Measurements from ENCODE around the gene NMUR1.

NMUR1 gene

DNA sequence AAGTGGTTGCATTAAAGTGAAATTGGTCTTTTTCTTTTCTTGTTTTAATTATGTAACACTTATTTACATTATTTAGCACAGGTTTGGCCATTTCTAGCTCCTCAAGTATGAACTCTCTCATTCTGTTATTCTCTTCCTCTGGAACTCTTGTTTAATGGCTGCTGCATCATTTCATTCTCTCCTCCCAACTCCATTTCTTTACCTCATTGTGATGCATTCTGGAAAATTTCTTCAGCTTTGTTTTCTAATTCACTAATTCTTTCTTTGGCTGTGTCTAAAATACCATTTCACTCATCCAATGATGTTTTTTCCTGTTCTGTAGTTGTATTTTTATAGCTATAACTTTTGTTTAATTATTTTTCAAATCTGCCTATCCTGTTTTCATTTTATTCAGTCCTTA is 22.5 kb upstream of the NMUR1 start:
- no peak for DNase-seq (ENCODE audit: low read depth)

DNA sequence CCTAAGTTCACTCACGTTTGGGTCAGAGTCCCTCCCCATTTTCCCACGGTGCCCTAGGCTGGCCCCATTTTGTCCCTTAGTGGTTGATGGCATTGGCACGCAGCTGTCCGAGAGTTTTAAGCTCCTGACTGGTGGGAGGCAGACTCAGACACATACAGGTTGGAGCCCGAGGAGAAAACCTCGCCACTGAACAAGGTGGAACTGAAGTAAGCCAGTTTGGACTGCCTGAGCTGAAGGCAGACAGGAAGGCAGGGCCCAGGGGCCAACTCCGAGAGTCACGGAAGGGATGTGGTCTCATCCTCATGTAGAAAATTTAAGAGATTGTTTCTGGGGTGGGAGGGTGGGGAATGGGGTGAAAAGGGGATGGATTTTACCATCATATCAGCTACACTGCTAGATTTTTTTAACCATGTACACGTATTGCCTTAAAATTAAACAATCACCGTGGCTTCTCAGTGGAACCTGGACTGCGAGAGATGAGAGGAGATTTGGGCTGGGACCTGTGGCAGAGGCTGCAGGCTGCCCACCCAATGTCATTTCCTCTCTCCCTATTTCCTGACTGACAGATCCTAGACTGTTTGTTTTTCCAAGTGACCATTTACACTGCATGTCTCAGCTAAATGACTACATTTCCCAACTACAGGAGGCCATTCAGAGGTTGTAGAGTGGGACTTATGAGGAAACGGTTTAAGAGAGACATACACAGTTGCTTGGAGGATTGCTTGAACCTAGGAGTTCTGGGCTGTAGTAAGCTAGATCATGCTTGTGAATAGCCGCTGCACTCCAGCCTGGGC is 19.4 kb upstream of the NMUR1 start:
- no peak for DNase-seq (ENCODE audit: low read depth)

GRCh38 chr2:231548752-231549151 is 18.5 kb upstream of the NMUR1 start:
- no peak for DNase-seq (ENCODE audit: low read depth)

- DNase-seq (ENCODE audit: low read depth), result no peak
Measured at GRCh38 chr2:231547315-231548110, 17.3 kb upstream of the NMUR1 start.

DNA sequence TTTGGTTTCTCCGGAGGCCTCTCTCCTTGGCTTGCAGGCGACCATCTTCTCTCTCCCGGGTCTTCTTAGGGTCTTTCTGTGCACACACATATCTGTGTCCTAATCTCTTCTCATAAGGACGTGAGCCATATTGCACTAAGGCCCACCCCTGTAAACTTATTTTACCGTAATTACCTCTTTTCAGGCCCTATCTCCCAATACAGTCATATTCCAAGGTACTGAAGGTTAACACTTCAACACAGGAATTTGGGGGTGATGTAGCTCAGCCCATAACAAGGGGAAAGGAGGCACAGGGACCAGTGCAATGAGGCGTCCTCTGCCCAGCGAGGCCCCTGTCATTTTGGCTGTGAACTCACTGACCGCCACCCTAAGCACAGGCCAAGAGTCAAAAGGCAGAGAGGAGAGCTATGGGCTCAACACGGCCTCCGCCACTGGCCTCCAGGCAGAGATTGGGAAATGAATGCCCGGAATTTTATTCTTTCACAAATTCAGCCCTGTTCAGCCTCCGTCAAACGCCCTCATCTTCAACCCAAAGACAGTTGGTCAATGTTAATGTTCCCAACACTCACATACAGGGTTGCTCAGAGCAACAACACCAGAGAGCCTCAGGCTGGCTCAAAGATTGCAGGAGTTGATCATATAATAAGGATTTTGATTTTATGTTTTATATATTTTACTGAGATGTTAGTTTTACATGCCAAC is 15.9 kb upstream of the NMUR1 start:
- no peak for DNase-seq (ENCODE audit: low read depth)

DNA sequence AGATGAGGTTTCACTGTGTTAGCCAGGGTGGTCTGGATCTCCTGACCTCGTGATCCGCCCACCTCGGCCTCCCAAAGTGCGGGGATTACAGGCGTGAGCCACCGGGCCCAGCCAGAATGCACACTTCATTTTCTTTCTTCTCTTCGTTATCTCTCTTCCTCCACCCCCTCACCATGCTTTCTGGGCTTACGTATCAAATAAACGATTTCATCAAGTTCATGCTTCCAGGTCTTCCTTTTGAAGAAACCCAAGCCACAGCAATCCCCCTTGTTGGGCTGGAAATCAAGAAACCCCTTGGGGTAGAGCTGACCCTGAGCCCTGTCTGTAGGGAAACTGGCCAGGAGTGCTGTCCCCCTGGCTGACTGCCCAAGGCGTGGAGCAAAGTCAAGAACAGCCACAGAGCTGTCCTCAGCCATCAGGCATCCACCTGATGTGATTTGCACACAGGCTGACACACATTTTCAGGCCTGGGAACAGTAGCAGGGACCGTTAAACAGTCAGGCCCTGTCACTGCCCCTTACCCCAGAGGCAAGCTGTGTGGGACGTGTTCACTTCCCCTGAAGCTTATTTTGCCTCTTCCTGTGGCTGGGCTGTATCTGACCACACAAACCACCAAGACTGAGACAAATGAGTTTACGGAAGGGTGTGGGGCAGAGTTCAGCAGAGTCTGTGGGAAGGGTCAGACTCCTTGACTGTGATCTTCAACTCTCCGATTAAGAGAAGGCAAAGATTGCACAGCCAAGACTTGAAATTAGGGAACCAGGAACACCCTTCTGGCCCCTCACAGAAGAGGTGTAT is 15.1 kb upstream of the NMUR1 start:
- DNase-seq (ENCODE audit: low read depth), result no peak

- DNase-seq (ENCODE audit: low read depth), result no peak
Measured at GRCh38 chr2:231542136-231542535, 11.9 kb upstream of the NMUR1 start.

- no peak for DNase-seq (ENCODE audit: low read depth)
Measured at GRCh38 chr2:231541645-231542044, 11.4 kb upstream of the NMUR1 start.

DNA sequence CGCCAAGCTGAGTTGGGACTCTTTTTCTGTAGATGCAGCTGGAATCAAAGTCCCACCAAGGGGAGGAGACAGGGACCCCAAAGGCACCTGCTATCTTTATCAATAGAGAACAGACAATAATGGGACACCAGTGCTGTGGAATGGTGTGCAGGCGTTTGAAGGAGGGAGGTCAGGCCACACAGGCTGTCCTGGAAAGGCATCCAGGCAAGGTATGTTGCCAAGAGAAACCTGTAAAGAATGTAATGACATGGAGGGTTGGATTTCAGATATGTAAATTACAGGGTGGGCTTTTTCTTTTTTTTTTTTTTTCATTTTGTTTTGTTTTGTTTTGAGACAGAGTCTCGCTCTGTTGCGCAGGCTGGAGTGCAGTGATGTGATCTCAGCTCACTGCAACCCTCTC is 9.7 kb upstream of the NMUR1 start:
- no peak for DNase-seq (ENCODE audit: low read depth)

DNA sequence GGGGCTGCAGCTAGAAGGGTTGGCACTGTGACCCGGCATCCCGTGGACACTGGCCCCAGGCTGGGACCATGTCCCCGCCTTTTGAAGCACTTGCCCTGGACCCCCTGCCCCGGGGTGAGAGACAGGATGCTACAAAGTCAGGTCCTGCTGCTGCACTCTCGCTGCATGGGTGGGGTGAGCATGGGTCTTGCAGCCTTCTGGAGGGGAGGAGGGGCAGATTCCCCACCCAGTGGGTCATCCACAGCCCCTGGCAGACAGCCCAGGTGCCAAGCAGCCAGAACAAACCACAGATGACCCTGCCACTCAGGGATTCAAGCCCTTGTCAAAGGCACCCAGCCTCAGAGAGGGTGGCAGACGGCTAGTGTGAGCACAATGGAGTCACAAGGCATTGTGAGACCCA is 5.7 kb upstream of the NMUR1 start:
- no peak for DNase-seq (ENCODE audit: low read depth)

DNA sequence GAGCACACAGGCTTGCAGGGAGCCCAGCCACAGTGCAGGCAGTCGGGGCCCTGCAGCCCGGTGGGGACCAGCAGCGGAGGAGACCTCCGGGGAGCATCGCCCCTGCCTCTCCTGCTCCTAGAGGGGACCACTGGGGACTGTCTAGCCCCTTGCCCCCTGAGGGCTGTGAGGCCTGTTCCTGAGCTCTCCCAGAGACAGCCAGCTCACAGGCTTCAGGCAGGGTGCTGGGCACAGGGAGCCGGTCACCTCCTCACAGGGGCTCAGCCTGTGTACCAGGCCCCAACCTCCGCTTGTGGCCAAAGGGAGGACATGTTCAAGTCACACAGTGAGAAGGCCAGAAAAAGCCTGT is 3.5 kb upstream of the NMUR1 start:
- no peak for DNase-seq (ENCODE audit: low read depth)

GRCh38 chr2:231533086-231533776 is 3.0 kb upstream of the NMUR1 start:
- no peak for DNase-seq (ENCODE audit: low read depth)

GRCh38 chr2:231532756-231533035 is 2.5 kb upstream of the NMUR1 start:
- DNase-seq (ENCODE audit: low read depth), result no peak

DNA sequence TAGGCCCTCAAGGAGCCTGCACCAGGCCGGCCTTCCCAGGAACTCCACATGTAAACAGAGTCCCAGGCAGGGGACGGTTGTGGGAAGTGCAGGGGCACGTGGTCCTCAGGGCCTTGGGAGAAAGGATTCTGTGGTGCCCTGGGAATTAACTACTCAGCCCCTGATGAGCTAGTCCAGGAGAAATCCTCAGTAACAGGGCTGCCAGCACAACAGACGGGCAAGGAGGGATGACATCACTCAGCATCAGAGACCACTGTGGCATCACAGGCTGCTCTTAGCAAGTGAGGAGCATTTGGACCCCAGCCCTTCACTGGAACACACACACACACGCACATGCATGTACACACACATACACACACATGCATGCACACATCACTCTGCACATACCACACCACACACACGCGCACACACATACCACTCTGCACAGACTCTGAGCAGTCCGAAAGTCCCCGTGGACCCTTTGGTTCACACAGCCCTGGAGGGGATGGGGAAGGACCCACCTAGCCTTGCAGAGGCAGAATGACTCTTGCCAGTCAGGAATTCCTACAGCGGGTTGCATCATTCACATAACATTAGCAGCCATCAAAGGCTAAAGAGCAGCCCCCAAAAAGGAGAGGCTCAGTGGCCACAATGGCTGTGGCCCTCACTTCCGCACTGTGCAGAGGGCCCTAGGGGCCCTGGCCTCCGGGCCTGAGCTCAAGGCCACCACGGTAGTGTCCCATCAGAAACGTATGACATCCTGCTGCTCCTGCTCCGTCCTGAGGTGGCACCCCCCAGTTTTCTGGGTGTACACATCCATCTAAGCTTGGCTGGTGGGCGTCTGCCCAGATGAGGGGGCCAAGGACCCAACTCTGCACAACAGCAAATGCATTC is 1.9 kb upstream of the NMUR1 start:
- no peak for DNase-seq (ENCODE audit: low read depth)

GRCh38 chr2:231531466-231531865 is 1.2 kb upstream of the NMUR1 start:
- no peak for DNase-seq (ENCODE audit: low read depth)

DNA sequence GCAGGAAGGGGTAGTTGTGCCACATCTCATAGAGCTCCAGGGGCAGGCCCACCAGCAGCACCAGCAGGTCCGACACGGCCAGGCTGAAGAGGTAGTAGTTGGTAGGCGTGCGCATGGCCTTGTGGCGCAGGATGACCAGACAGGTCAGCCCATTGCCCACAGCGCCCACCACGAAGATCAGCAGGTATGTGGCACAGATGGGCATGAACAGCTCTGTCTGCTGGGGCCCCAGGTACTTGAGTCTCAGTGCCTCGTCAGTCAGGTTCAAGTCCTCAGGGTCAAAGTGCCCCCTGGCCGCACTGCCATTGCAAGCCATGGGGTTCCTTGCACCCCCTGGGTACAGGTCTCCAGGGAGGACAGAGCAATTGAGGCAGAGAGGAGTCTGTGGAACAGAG is 1.6 kb downstream of the NMUR1 start:
- DNase-seq (ENCODE audit: low read depth), result no peak

DNA sequence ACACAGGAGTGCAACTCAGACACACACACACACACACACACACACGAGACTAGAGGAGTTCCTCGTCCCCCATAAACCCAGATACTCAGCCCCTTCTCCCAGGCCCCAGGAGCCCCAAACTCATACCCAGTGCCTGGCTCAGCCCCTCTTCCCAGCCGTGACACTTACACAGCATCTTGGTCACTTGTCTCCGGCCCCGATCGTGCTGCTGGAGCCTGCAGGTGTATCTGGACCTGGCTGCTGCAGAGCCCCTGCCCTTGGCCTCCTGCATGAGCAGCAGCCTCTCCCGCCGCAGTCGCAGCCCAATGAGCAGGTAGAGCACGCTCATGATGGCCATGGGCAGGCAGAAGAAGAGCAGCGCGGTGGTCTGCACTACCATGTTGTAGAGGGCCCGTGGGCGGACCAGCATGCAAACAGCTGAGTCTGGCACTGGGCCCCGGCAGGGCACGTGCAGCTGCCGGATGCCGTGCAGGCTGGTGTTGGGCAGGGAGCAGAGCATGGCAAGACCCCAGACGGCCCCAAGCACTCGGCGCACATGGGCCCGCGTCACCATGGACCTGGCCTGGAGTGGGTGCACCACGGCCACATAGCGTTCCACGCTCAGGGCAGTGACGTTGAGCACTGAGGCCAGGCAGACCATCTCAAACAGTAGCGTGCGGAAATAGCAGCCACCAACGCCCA is 2.1 kb downstream of the NMUR1 start:
- no peak for DNase-seq (ENCODE audit: low read depth)

GRCh38 chr2:231527091-231527395 is 3.2 kb downstream of the NMUR1 start:
- no peak for DNase-seq (ENCODE audit: low read depth)

DNA sequence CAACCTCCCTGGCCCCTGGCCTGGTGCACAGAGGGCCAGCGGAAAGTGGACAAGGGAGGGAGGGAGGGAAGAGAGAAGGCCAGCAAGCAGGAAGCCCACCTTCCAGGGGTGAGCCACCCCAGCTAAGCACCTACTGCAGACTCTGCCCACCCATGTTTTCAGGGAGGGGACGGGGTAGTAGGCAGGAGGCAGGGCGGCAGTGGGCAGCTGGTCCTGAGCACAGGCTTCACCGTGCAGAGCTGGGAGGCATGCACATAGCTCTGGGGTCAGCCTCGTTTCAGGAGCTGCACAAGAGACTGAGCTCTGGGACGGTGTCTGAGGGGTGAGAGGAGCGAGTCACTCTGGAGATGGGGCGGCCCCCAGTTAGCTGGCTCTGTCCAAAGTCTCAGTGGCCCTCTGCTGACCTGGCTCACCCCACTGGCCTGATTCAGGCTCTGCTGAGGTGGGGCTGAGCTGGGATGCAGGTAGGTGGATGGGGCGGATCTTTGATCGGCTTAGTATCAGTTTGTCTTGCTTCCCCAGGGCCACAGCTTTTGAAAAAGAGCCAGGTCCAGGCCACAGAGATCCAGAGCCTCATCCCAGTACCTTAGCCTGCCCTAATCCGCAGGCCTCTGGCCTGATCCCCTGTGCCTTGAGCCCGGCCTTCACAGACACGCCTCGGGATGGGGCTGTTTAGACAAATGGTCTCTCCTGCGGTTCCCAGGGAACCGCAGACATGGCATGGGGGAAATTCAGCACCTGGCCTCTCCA is 3.7 kb downstream of the NMUR1 start:
- no peak for DNase-seq (ENCODE audit: low read depth)

Data from HS-5 (cell line).